Measurements from ENCODE around the gene SPATS1.
"Not testable (repeated sequence)": the region's sequence is repeated elsewhere in the genome, so short reads cannot be mapped to it uniquely, and the experiment has no call there.

Gene SPATS1

DNA sequence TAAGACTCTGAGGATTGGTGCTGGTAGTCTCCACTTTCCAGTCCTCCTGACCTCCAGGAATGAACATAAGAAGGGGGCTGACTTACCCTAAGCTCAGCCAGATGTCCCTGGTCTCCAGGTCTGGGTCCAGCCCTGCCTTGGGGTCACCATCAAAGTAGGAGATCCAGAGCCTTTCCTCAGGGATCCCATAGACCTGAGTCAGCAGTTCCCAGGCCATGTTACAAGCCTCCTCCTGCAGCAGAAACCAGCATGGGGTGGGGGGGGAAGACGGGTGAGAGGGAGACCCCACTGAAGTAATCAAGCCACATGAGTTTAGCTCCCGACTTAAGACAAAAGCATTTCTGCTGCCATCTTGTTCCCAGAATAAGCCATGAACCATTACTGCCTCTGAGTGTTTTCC lies 31.1 kb upstream of the SPATS1 start:
- no peak for DNase-seq (ENCODE audit: low read depth in 2 of 2)

DNA sequence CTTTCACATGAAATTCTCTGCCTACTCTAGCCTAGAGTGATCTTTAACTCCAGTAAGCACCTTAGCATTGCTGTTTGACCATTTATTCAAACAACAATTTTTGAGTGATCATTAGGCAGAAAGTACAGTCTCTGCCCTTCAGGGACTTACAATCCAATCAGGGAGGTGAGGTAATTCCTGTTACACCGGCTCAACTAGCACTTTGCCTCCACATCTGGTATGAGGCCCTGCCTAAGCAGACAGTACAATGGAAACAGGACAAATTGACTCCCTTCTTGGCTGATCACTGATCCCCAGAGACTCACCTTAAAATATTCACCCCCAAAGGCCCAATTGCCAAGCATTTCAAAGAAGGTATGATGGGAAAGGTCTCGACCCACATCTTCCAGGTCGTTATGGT lies 30.7 kb upstream of the SPATS1 start:
- no peak for DNase-seq (ENCODE audit: low read depth in 2 of 2)

DNA sequence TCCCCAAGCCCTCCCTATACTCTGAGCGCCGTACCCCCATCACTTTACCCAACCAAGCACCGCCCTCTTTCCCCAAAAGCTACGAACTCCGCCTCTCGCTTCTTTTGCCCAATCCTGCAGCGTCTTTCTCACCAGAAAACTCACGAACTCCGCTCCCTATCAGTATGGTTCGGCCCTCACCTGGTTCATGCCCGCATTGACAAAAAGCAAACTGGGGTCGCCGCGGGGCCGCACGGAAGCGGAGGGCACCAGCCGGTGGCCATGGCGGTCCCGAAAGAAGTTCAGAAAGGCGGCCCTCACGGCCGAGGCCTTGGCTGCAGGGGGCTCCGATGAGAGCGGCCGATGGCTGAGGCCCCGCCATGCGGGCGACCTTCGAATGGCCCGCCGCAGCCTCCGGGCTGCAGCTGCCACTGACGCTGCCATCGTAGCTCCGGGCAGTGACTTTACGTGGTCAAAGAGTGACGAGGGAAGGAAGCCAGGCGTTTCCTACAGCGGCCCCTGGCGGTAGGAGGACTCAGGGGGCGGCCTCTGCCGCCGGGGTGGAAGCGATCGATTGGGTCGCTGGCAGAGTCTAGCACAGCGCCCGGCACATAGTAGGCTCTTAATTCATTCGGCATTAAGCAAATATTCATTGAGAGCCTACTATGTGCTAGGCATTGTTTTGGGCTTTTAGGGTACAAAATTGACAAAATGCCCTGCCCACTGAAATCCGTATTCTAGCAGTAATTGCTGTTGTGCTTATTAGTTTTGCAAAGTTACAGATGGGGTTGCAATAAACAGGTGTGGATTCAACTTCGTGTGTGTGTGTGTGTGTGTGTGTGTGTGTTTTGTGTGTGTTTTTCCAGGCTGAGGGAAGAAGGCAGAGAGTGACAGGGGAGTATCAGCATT lies 29.3 kb upstream of the SPATS1 start, which contains the start of gene AARS2:
TSS of gene AARS2 (minus strand) at position 447 of the 888 bp plus-strand sequence. CDS start at position 423, 24 bp downstream.
- DNase-seq (ENCODE audit: low read depth in 2 of 2): peak; percentile 89 to 97

DNA sequence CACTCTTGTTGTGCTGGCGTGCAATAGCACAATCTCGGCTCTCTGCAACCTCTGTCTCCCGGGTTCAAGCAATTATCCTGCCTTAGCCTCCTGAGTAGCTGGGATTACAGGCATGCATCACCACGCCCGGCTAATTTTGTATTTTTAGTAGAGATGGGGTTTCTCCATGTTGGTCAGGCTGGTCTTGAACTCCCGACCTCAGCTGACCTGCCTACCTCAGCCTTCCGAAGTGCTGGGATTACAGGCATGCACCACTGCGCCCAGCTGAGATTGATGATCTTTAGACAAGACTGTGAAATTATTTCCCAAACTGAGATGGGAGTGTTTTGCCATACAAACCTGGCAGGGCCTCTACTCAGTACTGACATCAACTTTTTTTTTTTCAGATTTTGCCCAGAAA lies 27.8 kb upstream of the SPATS1 start:
- DNase-seq (ENCODE audit: low read depth in 2 of 2): not testable (repeated sequence)

DNA sequence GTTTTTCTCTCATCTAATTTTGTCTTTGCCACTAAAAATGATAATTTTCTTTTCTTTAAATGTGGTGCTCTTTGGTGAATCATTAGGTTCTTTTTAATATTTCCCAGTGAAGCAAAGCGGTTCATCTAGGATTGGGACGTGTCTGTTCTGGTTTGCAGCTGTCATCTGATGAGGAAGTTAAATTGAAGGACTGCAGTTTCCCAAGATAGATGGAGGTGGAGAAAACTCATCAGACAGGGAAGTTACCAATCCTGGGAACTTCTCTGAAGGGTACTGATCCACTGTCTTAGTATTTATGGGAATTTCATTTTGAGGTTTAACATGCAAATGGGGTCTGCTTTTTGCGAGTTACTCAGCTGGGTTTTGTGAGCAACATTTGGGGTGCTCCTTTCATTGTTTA lies 26.9 kb upstream of the SPATS1 start:
- DNase-seq (ENCODE audit: low read depth in 2 of 2): no peak

DNA sequence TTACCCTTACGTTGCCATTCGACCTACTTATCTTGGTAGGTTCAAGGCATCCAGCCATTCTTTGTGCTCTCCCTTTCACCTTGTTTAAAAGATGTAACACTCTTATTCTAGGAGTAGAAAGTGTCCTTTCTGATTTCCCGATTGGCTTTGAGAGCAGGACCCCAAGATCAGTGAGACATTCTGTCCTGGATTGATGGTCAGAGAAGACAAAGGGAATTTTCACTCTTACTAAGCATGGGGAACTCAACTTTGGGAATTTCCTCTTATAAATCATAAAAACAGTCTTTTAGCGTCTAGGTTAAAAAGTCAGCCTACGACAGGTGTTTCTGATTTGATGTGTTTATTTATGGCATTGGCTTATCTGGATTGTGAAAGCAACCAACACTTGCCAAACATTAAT lies 26.5 kb upstream of the SPATS1 start:
- no peak for DNase-seq (ENCODE audit: low read depth in 2 of 2)

DNA sequence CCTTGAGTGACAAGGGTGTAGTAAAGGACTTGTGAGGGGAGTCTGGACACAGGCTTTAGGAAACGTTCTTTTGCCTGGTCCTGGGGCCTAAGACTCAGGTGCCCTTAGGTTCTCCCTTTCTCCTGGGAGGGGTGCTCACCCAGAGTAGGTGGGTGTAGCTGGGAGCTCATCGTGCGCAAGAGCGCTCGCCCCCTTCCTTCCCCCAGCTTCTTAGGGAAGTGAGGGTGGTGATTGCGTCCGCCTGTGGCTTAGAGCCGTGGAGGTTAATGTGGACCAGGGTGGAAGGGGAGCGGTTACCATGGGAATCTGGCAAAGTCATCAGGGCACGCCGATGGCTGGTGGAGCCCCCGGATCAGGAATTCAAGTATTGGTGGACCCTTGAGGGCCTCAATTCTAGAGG lies 26.0 kb upstream of the SPATS1 start:
- DNase-seq (ENCODE audit: low read depth in 2 of 2): no peak

DNA sequence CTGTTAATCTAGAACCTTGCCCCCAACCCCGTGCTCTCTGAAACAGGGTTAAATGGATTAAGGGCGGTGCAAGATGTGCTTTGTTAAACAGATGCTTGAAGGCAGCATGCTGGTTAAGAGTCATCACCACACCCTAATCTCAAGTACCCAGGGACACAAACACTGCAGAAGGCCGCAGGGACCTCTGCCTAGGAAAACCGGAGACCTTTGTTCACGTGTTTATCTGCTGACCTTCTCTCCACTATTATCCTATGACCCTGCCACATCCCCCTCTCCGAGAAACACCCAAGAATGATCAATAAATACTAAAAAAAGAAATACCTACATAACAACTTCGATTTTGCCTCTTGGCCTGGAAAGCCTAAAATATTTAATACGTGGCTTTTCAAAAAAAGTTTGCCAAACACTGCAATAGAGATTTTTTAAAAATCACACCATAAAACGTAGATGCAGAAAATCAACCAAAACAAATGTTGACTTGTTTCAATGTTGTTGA lies 25.3 kb upstream of the SPATS1 start:
- not testable (repeated sequence) for DNase-seq (ENCODE audit: low read depth in 2 of 2)

DNA sequence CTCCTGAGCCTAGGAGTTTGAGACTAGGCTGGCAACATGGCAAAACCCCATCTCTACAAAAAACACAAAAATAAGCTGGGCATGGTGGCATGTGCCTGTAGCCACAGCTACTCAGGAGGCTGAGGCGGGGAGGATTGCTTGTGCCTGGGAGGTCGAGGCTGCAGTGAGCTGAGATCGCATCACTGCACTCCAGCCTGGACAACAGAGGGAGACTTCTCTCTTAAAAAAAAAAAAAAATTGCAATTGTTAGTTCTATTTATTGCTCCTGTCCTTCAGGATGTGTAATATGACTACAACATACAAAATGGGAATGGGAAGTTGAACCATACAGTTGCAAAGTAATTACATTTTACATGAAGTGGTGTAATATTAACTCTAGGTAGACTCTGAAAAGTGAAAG lies 21.2 kb upstream of the SPATS1 start:
- DNase-seq (ENCODE audit: low read depth in 2 of 2): no peak

DNA sequence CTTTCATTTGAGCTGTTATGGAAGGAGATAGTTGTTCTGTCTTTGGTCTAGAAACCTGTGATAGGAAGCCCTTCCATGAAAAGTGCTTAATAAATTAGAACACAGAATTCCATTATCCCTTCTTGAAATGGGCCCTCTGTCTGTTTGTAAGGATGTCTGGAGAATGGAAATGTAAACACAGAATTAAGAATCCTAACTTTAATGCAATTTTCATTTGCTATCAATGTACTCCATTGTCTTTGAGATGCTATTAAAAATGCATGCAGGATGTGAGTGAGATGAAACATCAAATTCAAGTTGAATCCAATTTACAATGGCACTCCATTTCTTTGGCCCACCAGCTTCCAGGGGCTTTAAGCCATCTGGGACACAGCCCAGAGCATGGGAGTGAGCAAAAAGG lies 15.4 kb upstream of the SPATS1 start:
- DNase-seq (ENCODE audit: low read depth in 2 of 2): no peak

DNA sequence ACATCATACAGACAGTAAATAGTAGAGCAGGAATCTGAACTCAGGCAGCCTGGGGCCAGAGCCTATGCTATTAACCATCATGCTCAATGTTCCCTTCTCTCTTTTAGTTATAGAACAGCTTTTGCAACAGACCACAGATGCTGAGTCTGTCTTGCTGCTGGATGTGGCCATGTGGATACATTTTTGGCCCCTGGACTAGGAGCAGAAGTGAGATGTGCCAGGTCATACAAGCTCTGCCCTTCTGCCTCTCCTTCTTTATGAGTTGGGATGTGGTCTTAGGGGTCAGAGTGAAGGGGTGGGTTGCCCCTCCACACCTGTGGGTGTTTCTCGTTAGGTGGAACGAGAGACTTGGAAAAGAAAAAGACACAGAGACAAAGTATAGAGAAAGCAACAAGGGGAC lies 14.7 kb upstream of the SPATS1 start:
- DNase-seq (ENCODE audit: low read depth in 2 of 2): no peak

DNA sequence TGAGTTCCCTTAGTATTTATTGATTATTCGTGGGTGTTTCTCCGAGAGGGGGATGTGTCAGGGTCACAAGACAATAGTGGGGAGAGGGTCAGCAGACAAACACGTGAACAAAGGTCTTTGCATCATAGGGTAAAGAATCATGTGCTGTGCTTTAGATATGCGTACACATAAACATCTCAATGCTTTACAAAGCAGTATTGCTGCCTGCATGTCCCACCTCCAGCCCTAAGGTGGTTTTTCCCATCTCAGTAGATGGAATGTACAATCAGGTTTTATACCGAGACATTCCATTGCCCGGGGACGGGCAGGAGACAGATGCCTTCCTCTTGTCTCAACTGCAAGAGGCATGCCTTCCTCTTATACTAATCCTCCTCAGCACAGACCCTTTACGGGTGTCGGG lies 14.2 kb upstream of the SPATS1 start:
- not testable (repeated sequence) for DNase-seq (ENCODE audit: low read depth in 2 of 2)

DNA sequence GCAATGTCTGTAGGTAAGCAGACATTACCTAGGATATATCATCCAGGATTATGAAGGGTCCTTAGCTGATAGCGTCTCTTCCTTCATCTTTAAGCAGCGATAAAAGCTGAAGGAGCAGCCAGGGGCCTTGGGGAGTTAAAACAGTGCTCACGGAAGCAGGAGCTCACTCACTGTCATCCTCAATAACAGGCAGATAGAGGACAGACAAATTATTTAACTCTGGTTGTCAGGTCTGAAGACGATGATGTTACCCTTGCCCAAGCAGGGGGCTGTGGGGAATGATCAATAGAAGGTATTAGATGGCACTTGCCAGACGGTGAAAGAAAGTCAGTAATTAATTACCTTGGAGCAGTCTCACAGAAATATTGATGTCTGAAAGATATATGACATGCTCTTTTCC lies 12.6 kb upstream of the SPATS1 start:
- DNase-seq (ENCODE audit: low read depth in 2 of 2): no peak

DNA sequence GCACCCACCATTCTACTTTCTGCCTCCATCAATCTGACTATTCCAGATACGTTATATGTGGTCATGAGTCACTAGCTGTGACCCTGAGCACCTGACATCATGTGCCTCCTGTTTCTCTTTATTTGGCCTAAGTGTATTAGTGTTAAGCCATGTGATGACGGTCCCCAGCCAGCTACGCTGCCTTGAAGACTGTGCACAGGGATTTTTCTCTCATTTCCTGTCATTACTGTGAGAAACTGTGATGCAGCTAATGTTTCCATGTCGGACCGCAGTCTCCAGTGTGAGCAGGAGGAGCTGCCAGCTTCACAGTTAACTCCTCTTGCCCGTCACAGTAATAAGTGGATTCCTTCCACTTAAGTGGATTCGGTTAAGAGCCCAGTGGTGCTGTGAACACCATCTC lies 9.9 kb upstream of the SPATS1 start:
- no peak for DNase-seq (ENCODE audit: low read depth in 2 of 2)

DNA sequence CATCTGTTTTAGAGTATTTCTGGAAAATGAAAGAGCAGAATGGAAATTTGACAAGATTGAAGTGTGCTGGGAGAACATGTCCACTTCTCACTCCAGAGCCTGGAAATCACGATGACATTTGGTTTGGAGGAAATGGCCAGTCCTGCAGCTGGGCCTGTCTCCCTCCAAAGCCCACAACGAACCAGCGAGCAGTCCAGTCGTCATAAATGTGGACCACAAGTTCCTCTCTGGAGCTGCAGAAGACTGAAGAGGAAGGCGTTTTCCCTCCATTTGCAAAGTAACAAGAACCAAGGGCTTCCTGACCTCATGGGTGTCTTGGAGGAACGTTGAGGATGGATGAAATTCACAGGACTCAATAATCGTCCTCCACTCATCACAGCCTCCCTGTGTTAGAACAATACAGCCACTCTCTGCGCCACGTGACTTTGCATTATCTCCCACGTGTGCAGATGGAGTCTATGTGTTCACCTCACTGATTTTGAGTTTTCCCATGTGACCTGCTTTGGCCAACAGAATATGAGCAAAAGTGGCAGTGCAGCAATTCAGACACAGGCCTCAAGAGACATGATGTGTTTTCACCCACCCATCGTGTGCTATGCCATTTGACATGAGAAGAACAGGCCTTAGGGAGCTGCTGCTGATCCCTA lies 9.1 kb upstream of the SPATS1 start:
- DNase-seq (ENCODE audit: low read depth in 2 of 2): no peak

DNA sequence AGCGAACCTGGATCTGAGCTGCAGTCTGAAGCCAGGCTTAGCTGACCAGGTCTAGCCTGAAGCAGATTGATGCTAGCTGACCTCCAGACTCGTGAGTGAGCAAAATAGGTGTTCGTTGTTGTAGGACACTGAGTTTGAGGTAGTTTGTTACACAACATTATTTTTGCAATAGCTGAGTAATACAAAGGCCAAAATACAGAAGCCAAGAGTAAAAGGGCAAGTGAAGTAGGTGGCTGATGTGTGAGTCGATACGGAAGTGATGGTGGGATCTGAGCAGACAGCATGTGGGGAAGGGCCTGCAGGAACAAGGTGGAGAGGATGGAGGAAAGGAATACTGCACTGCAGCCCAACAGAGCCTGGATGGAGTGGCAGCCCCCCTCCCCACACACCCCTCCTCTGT lies 8.5 kb upstream of the SPATS1 start:
- DNase-seq (ENCODE audit: low read depth in 2 of 2): no peak

DNA sequence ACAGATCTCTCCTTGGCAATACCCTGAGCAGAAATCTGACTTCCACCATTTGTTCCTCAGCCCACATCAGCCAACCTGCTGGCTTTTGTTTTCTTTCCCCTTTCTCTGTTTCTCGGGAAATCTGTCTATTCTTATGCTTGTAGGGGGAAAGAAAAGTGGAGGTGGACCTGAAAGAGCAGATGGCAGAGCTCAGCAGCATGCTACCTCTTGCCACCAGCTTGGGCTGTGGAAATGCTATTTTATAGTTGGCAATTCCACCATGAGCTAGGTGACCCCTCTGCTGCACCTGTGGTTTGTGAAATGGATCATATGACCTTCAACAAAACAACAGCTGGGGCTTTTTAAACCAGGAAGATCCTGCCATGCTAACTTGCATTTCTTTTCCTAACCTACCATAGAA lies 6.8 kb upstream of the SPATS1 start:
- no peak for DNase-seq (ENCODE audit: low read depth in 2 of 2)

DNA sequence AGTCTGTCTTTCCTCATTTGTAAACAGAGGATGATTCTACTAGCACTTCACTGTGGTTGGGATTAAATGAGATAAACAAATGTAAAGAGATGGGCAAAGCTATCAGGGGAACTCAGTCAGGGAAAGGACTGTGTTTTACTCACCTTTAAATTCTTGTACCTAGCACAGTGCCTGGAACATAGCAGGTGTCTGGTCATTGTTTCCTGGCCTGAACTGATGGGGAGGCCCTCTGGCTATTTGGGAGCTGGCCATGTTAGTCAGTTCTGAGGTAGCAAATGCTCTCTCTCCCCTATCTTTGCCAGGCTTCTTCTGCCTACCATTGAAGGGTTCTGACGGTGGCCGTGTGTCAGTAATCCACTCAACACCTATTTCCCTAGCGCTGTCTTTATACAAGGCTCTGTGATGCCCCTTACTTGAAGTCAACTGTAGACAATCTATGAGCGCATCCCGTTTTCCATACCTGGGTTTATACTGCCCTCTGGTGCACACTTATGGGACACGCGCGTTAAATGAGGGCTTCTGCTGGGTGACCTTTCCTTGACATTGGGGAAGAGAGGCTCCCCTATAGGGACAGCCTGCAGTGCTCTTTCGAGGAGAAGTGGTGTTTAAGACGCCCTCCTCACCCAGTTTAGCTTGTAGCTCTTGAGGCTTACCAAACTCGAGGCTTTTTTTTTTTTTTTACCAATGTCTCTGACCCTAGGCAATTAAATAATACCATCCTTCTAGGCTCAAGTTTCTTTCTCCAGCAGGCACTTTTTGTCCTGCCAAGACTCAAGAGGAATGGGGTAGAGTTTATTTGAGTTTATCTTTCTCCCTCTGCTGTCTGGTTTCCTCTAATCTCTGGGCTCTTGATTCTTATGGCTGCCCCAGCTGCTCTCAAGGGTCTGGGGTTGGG lies 4.0 kb upstream of the SPATS1 start:
- DNase-seq (ENCODE audit: low read depth in 2 of 2): peak; percentile 55 to 58

DNA sequence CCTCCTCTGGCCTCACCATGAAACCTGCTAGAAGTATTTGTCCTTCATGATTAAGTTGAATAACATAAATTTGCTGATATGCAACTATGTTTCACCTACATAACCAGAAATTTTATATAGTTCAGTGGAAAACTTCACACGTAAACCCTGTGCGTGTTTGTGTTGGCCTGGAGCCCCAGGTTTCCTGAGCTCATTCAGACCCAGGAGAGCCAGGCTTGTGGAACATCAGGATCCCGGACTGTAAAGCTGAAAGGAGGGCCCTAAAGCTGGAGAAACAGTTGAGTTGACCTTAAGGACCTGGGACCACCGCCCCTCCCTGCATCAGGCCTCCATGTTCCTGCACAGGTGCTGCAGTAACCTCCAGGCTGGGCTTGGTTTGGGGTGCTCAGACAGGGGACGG lies 3.1 kb upstream of the SPATS1 start:
- no peak for DNase-seq (ENCODE audit: low read depth in 2 of 2)

DNA sequence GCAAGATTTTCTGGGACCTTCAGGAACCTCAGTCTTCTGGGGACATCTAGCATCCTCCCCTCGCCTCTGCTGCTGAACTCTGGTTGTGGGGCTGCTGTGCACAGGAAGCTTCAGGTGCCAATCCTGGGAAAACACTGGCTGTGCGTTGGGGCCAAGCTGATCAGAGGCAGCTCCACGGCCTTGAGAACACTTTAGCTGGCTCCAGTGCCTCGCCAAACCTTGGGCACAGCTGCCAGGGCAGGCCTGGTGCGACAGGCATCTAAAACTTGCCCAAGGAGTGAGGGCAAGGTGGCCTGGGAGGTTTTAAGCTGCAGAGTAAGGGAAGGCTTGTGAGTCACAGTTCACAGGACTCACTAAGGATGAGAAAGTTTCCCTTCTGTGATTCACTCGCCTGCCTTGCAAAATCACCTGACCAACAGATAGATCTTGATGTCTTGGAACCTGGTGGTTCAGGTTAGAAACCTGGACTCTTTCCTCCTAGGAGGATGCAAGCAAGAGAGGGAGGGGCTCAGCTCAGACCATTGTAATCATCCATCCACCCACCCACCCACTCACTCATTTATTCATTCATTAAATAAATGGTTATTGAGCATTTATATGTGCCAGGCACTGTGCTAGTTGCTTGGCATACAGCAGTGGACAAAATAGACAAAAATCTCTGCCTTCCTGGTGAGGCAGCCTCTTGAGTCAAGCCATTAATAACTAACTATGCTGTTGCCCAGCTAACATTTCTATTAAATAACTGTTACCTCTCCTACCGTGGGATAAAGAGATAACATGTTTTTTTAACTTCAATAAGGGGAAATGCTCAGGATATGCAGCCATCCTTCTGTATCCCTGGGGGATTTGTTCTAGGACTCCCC lies 2.5 kb upstream of the SPATS1 start:
- DNase-seq (ENCODE audit: low read depth in 2 of 2): peak; percentile 7

Data from stimulated activated CD4-positive, alpha-beta T cell treated with anti-CD3 and anti-CD28 coated beads, Interleukin-4, amount 100 ng/mL, for 48 hours (primary cell).